Upper lobe of right lung (tissue), 1 donor: ENCODE data around the gene KDM2B. TPM values are rescaled to one million over a fixed set of nuclear protein-coding genes. Genes with fewer than 3 reads are reported as not detected.

ENCODE experiments used
- ATAC-seq: fragments of 200-7000 bp; cut with Tn5 transposase; one replicate; pipeline ENCODE4 v1.9.1; 2020; ENCODE audit warnings: mild to moderate bottlenecking, moderate library complexity
- DNase-seq: peaks from one replicate; pipeline ENCODE4 v3.0.0-alpha.2; 2020
- H3K27ac ChIP-seq: fragments of 200-600 bp; one replicate; pipeline ENCODE4 v1.8.0; 2022
- H3K27me3 ChIP-seq: fragments of 200-600 bp; one replicate; pipeline ENCODE4 v1.8.0; 2022; ENCODE audit warnings: mild to moderate bottlenecking
- H3K36me3 ChIP-seq: fragments of 200-600 bp; one replicate; pipeline ENCODE4 v1.8.0; 2022
- H3K4me1 ChIP-seq: fragments of 200-600 bp; one replicate; pipeline ENCODE4 v1.8.0; 2022
- H3K4me3 ChIP-seq: fragments of 200-600 bp; one replicate; pipeline ENCODE4 v1.8.0; 2022; ENCODE audit warnings: mild to moderate bottlenecking
- H3K9me3 ChIP-seq: fragments of 200-600 bp; one replicate; pipeline ENCODE4 v1.8.0; 2022
- intact Hi-C: fragments of 100-400 bp; cut with DNase I; formaldehyde crosslinking; loops from one replicate; pipeline ENCODE4 v1.11.0; 2022
- total RNA-seq: library from RNA; stranded (reverse); fragmentation: NEBNext Ultra II Directional; extraction: Animal tissue kit (Norgen Biotek cat#: 25700); gene quantifications from one replicate; pipeline ENCODE4 v1.2.1, GENCODE V29; 2021
- TF ChIP-seq, protein P1 (sequence below): fragments of 200-600 bp; IDR thresholded peaks from one replicate; pipeline ENCODE4 v1.8.0; 2022; ENCODE audit warnings: antibody characterized with exemption
- donor health status: DM: no; HTN: yes; CAD: no; lungs with severe emphysema.

KDM2B gene
- total RNA-seq, 1 donor from 2014 or later: 35.4 TPM

- TF ChIP-seq, protein P1, sequence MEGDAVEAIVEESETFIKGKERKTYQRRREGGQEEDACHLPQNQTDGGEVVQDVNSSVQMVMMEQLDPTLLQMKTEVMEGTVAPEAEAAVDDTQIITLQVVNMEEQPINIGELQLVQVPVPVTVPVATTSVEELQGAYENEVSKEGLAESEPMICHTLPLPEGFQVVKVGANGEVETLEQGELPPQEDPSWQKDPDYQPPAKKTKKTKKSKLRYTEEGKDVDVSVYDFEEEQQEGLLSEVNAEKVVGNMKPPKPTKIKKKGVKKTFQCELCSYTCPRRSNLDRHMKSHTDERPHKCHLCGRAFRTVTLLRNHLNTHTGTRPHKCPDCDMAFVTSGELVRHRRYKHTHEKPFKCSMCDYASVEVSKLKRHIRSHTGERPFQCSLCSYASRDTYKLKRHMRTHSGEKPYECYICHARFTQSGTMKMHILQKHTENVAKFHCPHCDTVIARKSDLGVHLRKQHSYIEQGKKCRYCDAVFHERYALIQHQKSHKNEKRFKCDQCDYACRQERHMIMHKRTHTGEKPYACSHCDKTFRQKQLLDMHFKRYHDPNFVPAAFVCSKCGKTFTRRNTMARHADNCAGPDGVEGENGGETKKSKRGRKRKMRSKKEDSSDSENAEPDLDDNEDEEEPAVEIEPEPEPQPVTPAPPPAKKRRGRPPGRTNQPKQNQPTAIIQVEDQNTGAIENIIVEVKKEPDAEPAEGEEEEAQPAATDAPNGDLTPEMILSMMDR: no peak
- Histone ChIP-seq H3K4me1 (peaks cover 21% of the 10 kb centered on the region), H3K4me3 (peak overlapping the region; percentile 60), H3K27ac (peak overlapping the region; percentile 74), H3K36me3 (no peaks in the 10 kb centered on the region), H3K27me3 (no peaks in the 10 kb centered on the region), H3K9me3 (no peaks in the 10 kb centered on the region)
- ATAC-seq (peak; percentile 97), DNase-seq (peak; percentile 96)
- intact Hi-C loops: no loop called here
Observed at GRCh38 chr12:121466794-121467637, 113.8 kb downstream of the KDM2B start.

GRCh38 chr12:121465921-121466793, 114.7 kb downstream of the KDM2B start:
- Histone ChIP-seq H3K4me3 (peak overlapping the region; percentile 51), H3K27me3 (no peaks in the 10 kb centered on the region), H3K36me3 (no peaks in the 10 kb centered on the region), H3K9me3 (no peaks in the 10 kb centered on the region), H3K27ac (no peak overlapping the region), H3K4me1 (peaks cover 17% of the 10 kb centered on the region)
- DNase-seq: peak; percentile 71
- ATAC-seq: peak; percentile 0
- intact Hi-C loops: no loop called here
- TF ChIP-seq, protein P1: no peak

DNA sequence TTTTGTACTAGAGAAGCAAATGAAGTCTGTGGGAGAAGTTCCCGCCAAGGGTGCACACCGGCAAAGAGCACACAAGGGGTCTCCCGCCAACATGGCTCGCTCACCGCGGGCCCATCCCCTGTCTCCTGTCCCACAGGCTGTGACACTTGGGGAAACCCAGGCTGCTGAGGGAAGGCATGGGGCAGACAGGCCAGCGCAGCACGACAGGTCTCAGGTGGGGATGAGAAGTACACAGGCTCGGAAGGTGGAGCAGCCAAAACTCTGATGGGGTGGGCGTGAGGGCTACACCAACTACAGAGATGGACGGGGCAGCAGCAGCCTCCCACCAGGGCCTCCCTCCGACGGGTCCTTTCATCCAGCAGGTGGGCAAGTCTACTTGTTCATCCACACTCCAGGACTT, 116.5 kb downstream of the KDM2B start:
- H3K9me3 ChIP-seq: no peaks in the 10 kb centered on the region
- no peaks in the 10 kb centered on the region for H3K36me3 ChIP-seq
- H3K27ac ChIP-seq: no peak overlapping the region
- no peak overlapping the region for H3K4me3 ChIP-seq
- peaks cover 17% of the 10 kb centered on the region for H3K4me1 ChIP-seq
- no peaks in the 10 kb centered on the region for H3K27me3 ChIP-seq
- DNase-seq: no peak
- no peak for ATAC-seq
- TF ChIP-seq, protein P1: no peak
- intact Hi-C loops: no loop called here

DNA sequence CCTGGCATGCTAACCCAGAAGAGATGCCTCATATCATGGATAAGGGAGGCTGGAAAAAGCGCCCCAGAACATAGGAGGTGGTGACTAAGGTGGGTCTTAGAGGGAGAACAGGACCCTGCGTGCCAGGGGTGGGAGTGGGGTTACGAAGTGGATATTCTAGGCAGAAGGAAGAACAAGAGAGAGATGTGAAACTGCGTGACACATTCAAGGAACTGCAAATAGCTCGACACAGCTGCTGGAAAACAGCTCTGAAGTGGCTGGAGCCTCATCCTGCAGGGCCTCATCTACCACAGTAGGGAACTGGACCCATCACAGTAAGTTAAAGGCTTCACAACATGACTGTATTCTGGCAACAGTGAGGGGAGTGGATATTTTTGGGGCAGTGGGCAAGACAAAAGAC, 119.8 kb downstream of the KDM2B start:
- H3K27ac ChIP-seq: no peak overlapping the region
- TF ChIP-seq, protein P1: no peak
- ATAC-seq (peak; percentile 53), DNase-seq (no peak)
- no peaks in the 10 kb centered on the region for H3K27me3 ChIP-seq
- intact Hi-C loops: no loop called here
- H3K4me1 ChIP-seq: peaks cover 11% of the 10 kb centered on the region
- no peak overlapping the region for H3K4me3 ChIP-seq
- no peaks in the 10 kb centered on the region for H3K36me3 ChIP-seq
- no peaks in the 10 kb centered on the region for H3K9me3 ChIP-seq

GRCh38 chr12:121456551-121456950, 124.3 kb downstream of the KDM2B start:
- H3K4me3 ChIP-seq: no peak overlapping the region
- TF ChIP-seq, protein P1: no peak
- H3K36me3 ChIP-seq: peaks cover 4% of the 10 kb centered on the region
- H3K9me3 ChIP-seq: no peaks in the 10 kb centered on the region
- H3K4me1 ChIP-seq: peaks cover 9% of the 10 kb centered on the region
- ATAC-seq (no peak), DNase-seq (no peak)
- no peak overlapping the region for H3K27ac ChIP-seq
- H3K27me3 ChIP-seq: no peaks in the 10 kb centered on the region
- intact Hi-C loops: no loop called here
